BLaER1 treated with 17β-estradiol and CSF1 and Interleukin-3, amounts not matched to agents 10 nM and 100 nM (cell line): ENCODE measurements around the gene SLC8A1.

Source experiments
- H3K27ac ChIP-seq, 11 experiments: shearing (Covaris generic); formaldehyde crosslinking; 2 replicates each; pipeline ENCODE4 v1.8.1; 2022
- H3K27me3 ChIP-seq, 11 experiments: shearing (Covaris generic); formaldehyde crosslinking; 2 replicates each; pipeline ENCODE4 v1.8.1; 2022
- H3K36me3 ChIP-seq, 11 experiments: shearing (Covaris generic); formaldehyde crosslinking; 2 replicates each; pipeline ENCODE4 v1.8.1; 2022
- H3K4me1 ChIP-seq, 10 experiments: shearing (Covaris generic); formaldehyde crosslinking; 2 replicates each; pipeline ENCODE4 v1.8.1; 2022
- H3K4me2 ChIP-seq, 11 experiments: shearing (Covaris generic); formaldehyde crosslinking; 2 replicates each; pipeline ENCODE4 v1.8.1; 2022
- H3K4me3 ChIP-seq, 10 experiments: shearing (Covaris generic); formaldehyde crosslinking; 2 replicates each; pipeline ENCODE4 v1.8.1; 2022
- H3K9ac ChIP-seq, 11 experiments: shearing (Covaris generic); formaldehyde crosslinking; 2 replicates each; pipeline ENCODE4 v1.8.1; 2022
- H3K9me3 ChIP-seq, 11 experiments: shearing (Covaris generic); formaldehyde crosslinking; replicated peaks in 1 of 11; 2 replicates each; pipeline ENCODE4 v1.8.1; 2022
- H4K20me1 ChIP-seq, 11 experiments: shearing (Covaris generic); formaldehyde crosslinking; 2 replicates each; pipeline ENCODE4 v1.8.1; 2022
- Cebpa-rat ChIP-seq, 11 experiments: shearing (Covaris generic); IDR thresholded peaks; 2 replicates each; pipeline ENCODE4 v1.8.1; 2022

Gene SLC8A1

DNA sequence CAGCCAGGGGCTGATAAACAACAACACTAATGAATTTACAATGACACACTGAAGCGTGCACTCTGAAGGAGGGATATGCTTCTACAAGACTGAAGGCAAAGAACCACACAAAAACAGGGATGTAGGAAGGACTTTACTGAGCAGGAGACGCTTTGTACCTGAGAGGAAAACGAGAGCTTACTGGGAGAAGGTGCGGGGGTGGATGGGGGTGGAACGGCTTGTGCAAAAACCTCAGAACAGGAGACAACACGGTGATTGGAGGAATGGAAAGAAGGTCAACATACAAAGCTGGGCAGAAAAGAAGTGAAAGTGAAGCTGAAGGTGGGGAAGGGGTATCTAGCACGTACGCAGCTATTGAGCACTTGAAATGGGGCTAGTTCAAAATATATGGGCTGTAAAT lies 93.1 kb downstream of the SLC8A1 start:
- no peak for TF ChIP-seq Cebpa-rat (IDR thresholded peaks at IDR 0.05)
- H3K36me3 ChIP-seq: peaks cover 0 to 6% (median 0%) of the 10 kb centered on the region in 11 experiments; a peak in 1 of 22 replicates
- H3K4me1 ChIP-seq: peaks cover 11 to 50% (median 32%) of the 10 kb centered on the region in 10 experiments
- H3K27me3 ChIP-seq: no peaks in the 10 kb centered on the region
- H3K27ac ChIP-seq: no peak overlapping the region
- H3K4me2 ChIP-seq: no peak overlapping the region
- 0 out of 22 replicates have a peak, but pooled peaks cover 0 to 3% (median 0%) of the 10 kb centered on the region in 11 experiments for H4K20me1 ChIP-seq
- H3K9me3 ChIP-seq: no peaks in the 10 kb centered on the region
- no peak overlapping the region for H3K9ac ChIP-seq
- no peak overlapping the region for H3K4me3 ChIP-seq

DNA sequence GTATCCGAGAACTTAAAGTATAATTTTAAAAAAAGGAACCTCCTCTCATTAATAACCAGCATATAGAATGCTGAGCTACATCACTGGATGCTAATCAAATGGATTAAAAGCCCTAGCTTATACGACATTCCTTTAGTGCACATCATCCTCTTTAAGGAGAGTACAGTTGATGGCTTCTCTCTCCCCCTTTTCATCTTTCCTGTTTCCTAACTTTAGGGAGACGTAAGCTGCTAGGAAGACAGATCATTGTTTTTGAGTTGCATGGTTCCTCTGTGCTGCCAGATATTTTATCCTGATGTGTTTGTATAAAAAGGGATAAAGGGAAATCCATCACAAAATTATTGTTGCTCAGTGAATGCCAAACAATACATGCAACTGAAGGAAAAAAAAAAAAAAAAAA lies 94.2 kb downstream of the SLC8A1 start:
- H4K20me1 ChIP-seq: 0 out of 22 replicates have a peak, but pooled peaks cover 0 to 3% (median 0%) of the 10 kb centered on the region in 11 experiments
- H3K4me2 ChIP-seq: no peak overlapping the region
- H3K9ac ChIP-seq: no peak overlapping the region
- TF ChIP-seq Cebpa-rat (IDR thresholded peaks at IDR 0.05): no peak
- peaks cover 0 to 6% (median 0%) of the 10 kb centered on the region in 11 experiments; a peak in 1 of 22 replicates for H3K36me3 ChIP-seq
- H3K27ac ChIP-seq: no peak overlapping the region
- peaks cover 9 to 39% (median 23%) of the 10 kb centered on the region in 10 experiments; a peak in 19 of 20 replicates for H3K4me1 ChIP-seq
- no peaks in the 10 kb centered on the region for H3K27me3 ChIP-seq
- no peaks in the 10 kb centered on the region for H3K9me3 ChIP-seq
- no peak overlapping the region for H3K4me3 ChIP-seq

- Histone ChIP-seq H3K4me1 (peaks cover 3 to 26% (median 15%) of the 10 kb centered on the region in 10 experiments), H3K27me3 (no peaks in the 10 kb centered on the region), H3K9ac (no peak overlapping the region), H3K27ac (no peak overlapping the region), H3K9me3 (no peaks in the 10 kb centered on the region), H3K36me3 (peaks cover 0 to 6% (median 0%) of the 10 kb centered on the region in 11 experiments; a peak in 1 of 22 replicates), H3K4me2 (no peak overlapping the region), H3K4me3 (no peak overlapping the region), H4K20me1 (0 out of 22 replicates have a peak, but pooled peaks cover 0 to 3% (median 0%) of the 10 kb centered on the region in 11 experiments)
- no peak for TF ChIP-seq Cebpa-rat (IDR thresholded peaks at IDR 0.05)
Measured at GRCh38 chr2:40355451-40355850, 96.4 kb downstream of the SLC8A1 start.

GRCh38 chr2:40353231-40353630 lies 98.7 kb downstream of the SLC8A1 start:
- peak overlapping the region in 3 of 11 experiments; percentile 32 to 57 (median 55); a peak in 4 of 22 replicates for H3K4me2 ChIP-seq
- H3K27me3 ChIP-seq: no peaks in the 10 kb centered on the region
- H3K36me3 ChIP-seq: peaks cover 0 to 6% (median 0%) of the 10 kb centered on the region in 11 experiments; a peak in 6 of 22 replicates
- H3K9ac ChIP-seq: no peak overlapping the region
- no peak for TF ChIP-seq Cebpa-rat (IDR thresholded peaks at IDR 0.05)
- no peaks in the 10 kb centered on the region for H3K9me3 ChIP-seq
- H3K27ac ChIP-seq: no peak overlapping the region
- H4K20me1 ChIP-seq: no peaks in the 10 kb centered on the region
- H3K4me3 ChIP-seq: no peak overlapping the region
- peaks cover 0 to 26% (median 4%) of the 10 kb centered on the region in 10 experiments; a peak in 14 of 20 replicates for H3K4me1 ChIP-seq

DNA sequence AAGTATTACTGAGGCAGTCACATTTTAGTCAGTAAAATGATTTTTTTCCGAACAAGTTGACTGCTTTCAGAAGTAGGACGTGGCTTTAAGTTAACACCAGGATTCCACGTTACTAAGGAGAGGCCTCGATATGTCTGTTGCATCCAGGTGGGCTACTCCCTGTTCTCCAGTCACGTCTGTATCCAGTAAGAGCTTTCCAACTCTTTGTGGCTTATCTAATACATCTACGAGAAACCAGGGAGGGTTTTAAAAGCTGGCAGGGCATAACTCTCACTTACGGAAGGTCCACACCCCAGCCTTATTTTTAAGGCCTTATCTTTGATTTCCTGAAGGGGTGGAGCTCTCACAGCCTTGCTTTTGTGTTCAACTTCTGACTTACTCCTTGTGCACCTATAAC lies 99.2 kb downstream of the SLC8A1 start:
- Histone ChIP-seq H3K9ac (no peak overlapping the region), H3K4me3 (no peak overlapping the region), H3K4me2 (peak overlapping the region in 3 of 11 experiments; percentile 32 to 57 (median 55); a peak in 5 of 22 replicates), H3K9me3 (no peaks in the 10 kb centered on the region), H4K20me1 (no peaks in the 10 kb centered on the region), H3K4me1 (peaks cover 0 to 26% (median 9%) of the 10 kb centered on the region in 10 experiments; a peak in 16 of 20 replicates), H3K27me3 (no peaks in the 10 kb centered on the region), H3K36me3 (peaks cover 0 to 6% (median 0%) of the 10 kb centered on the region in 11 experiments; a peak in 6 of 22 replicates), H3K27ac (peak overlapping the region in 2 of 11 experiments; percentile 2 to 30; a peak in 3 of 22 replicates)
- TF ChIP-seq Cebpa-rat (IDR thresholded peaks at IDR 0.05): no peak

DNA sequence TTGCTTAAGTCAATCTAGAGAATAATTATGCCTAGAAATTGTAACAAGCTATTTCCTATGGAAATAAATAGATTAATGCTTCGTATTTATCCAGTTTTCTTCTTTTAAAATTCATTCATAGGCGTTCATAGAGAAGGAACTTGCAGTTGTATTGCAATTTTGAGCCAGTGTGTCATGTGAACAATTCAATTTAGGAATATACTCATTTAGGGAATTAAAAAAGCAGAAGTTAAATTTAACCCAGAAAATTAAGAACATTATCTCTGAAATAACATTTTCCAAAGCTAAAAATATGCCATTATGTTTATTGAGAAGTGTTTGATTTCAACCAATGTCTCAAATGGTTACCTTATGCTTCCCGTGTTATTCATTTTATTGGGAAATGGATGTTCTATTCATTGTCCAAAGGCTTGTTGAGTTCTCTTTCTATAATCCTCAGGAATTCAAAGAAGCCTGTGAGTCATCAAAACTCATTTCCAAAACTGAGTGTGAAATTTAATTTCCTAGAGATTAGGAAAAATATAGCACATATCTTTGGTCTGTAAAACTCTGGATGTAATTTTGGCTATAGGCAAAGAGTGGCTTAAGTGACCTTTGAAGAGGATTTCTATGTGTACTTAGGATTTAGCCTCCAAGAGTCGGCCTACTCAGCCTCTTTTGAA lies 99.7 kb downstream of the SLC8A1 start:
- no peaks in the 10 kb centered on the region for H3K27me3 ChIP-seq
- peaks cover 0 to 6% (median 0%) of the 10 kb centered on the region in 11 experiments; a peak in 6 of 22 replicates for H3K36me3 ChIP-seq
- peak overlapping the region in 1 of 11 experiments; percentile 30; a peak in 3 of 22 replicates for H3K27ac ChIP-seq
- no peaks in the 10 kb centered on the region for H4K20me1 ChIP-seq
- peaks cover 3 to 28% (median 12%) of the 10 kb centered on the region in 10 experiments for H3K4me1 ChIP-seq
- no peak overlapping the region for H3K9ac ChIP-seq
- peak overlapping the region in 3 of 11 experiments; percentile 32 to 57 (median 55); a peak in 5 of 22 replicates for H3K4me2 ChIP-seq
- no peak for TF ChIP-seq Cebpa-rat (IDR thresholded peaks at IDR 0.05)
- H3K4me3 ChIP-seq: no peak overlapping the region
- H3K9me3 ChIP-seq: no peaks in the 10 kb centered on the region

DNA sequence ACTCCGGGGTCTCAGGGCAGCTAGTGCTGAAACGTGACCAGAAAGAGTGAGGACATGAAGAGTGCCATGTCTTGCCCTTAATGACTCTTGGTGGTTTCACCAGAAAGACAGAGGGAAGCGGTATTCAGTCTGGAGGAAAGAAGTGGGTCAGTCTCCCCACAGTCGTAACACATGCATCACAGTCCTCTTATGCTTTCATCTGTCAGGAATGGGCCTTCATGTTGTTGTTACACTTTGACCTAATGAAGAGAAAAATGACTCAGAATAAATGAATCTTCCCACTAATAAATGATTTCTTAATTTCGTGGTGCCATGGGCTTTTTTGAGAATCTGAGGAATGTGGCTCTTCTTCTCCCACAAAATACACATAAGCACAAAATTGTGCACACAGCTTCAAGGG lies 103.2 kb downstream of the SLC8A1 start:
- no peaks in the 10 kb centered on the region for H3K9me3 ChIP-seq
- H3K4me2 ChIP-seq: no peak overlapping the region
- no peak overlapping the region for H3K4me3 ChIP-seq
- peaks cover 0 to 6% (median 0%) of the 10 kb centered on the region in 11 experiments; a peak in 5 of 22 replicates for H3K36me3 ChIP-seq
- peaks cover 17 to 38% (median 25%) of the 10 kb centered on the region in 10 experiments for H3K4me1 ChIP-seq
- H3K9ac ChIP-seq: no peak overlapping the region
- no peaks in the 10 kb centered on the region for H4K20me1 ChIP-seq
- H3K27ac ChIP-seq: no peak overlapping the region
- no peak for TF ChIP-seq Cebpa-rat (IDR thresholded peaks at IDR 0.05)
- no peaks in the 10 kb centered on the region for H3K27me3 ChIP-seq

- no peak for TF ChIP-seq Cebpa-rat (IDR thresholded peaks at IDR 0.05)
- Histone ChIP-seq H3K9ac (no peak overlapping the region), H3K36me3 (peaks cover 0 to 6% (median 0%) of the 10 kb centered on the region in 11 experiments; a peak in 5 of 22 replicates), H3K27me3 (no peaks in the 10 kb centered on the region), H3K4me3 (no peak overlapping the region), H3K4me1 (peaks cover 17 to 32% (median 24%) of the 10 kb centered on the region in 10 experiments), H4K20me1 (no peaks in the 10 kb centered on the region), H3K9me3 (no peaks in the 10 kb centered on the region), H3K27ac (peak overlapping the region in 1 of 11 experiments; percentile 14; a peak in 1 of 22 replicates), H3K4me2 (no peak overlapping the region; a peak in 1 of 22 replicates)
Measured at GRCh38 chr2:40348038-40348437, 103.9 kb downstream of the SLC8A1 start.
